Erythroblast (primary cell): ENCODE results near the gene ACCS.

Experiments
- GATA1 ChIP-seq: IDR thresholded peaks from 2 replicates; pipeline ENCODE4 v1.6.1; 2011; ENCODE audit warnings: low read depth, mild to moderate bottlenecking, control low read depth, low read length, moderate library complexity
- POLR2A ChIP-seq: IDR thresholded peaks from 2 replicates; pipeline ENCODE4 v1.6.1; 2011; ENCODE audit warnings: mild to moderate bottlenecking, low read length

DNA sequence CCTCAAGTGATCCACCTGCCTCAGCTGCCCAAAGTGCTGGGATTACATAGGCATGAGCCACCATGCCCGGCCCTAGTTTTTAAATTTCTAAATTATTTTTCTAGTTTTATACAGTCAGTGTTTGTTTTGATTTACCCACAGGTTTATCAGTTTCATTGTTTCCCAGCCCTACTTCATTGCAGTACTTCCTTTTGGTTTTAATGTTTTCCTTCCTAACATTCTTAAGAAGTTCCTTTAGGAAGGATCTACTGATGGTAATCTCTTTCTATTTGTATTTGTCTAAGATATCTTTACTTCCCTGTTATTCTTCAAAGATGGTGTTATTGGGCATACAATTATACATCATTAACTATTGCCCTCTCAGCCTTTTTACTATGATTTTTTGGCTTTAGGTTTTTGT lies 24.5 kb downstream of the ACCS start:
- TF ChIP-seq POLR2A (no peak), GATA1 (no peak)
